ENCODE results near the gene TNK2.
A peak's percentile ranks its signal among the peaks of the same experiment; 100 is the strongest.
"Not testable (repeated sequence)": the region's sequence is repeated elsewhere in the genome, so short reads cannot be mapped to it uniquely, and the experiment has no call there.

TNK2 gene

DNA sequence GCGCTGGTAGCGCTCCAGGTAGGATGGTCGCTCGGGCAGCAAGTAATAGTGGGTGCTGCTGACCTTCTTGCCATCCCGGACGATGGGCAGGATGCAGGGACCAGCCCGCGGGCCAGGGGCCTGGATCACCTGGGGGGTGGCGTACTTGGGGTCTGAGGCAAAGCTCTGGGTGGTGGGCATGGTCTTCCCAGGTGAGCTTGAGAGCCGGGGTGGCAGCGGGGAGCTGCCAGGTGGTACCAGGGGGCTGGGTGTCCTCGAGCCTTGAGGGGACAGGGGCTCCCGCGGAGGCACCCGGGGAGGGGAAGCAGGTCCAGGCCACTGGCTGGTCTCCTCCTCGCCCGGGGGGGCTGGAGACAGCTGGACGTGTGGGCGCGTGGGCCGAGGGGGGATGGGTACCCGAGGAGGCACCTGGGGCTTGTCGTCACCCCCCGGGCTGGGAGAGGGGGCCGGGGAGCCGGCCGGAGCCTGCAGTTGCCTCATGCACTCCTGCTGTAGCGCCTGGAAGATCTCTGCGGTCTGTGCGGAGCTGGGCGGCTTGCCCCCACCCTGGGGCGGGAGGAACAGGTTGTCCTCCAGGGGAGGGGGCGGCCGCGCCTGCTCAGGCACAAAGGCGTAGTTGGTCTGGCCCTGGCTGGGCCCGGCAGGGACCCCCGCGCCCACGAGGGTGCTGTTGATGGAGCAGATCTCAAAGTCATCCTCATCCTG is 40.6 kb downstream of the TNK2 start:
- DNase-seq, result no peak

DNA sequence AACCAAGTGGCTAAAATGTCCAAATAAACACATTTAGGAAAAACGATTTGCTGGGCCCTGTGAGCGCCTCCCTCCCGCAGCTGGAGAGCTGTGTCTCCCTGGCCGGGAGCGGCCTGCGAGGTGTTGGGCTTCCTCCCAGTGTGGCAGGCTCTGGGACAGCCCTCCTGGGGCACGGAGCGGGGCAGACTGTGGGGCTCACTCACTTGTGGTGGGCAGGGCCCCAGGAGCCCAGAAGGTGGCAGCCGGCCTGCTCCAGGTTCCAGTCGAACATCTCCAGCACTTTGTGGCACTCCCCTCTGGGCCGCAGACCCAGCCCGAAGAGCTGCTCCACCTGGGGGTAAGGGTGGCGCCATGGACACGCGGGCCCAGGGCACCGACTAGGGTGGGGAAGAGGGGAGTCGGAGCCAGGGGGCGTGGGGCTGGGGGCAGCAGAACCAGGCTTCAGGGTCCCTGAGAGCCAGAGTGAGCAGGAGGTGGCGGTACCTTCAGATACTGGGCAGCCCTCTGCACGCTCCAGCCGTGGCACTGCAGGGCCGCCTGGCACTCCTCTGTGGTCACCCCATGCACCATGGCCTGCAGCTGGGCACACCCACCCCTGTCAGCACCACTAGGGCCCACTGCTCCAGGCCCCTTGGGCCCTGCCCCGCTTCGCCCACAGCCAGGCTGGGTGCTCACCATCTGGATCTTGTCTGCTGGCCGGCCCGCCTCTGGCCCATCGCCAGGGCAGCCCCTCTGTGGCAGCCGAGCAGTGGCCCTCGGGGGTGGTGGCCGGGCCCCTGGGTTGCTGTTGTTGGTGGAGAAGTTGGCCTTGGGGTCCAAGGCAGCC is 41.5 kb downstream of the TNK2 start:
- DNase-seq, result no peak

DNA sequence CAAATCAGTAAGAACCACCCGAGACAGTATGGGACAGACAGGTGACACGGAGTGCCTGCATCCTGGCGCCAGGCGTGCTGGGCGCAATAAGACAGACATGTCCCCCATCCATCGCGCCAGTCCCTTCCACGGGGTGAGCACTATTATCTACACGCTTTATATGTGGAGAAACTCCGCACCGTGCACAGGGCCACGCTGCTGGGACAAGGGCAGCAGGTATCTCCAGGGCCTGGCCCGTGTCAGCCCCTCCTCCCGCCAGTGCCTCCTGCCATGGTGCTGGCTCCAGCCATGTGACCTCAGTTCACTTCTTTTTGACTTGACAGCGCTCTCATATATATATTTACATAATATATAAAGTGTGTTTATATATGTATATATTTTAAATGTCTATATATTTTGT is 42.6 kb downstream of the TNK2 start:
- no peak for DNase-seq

DNA sequence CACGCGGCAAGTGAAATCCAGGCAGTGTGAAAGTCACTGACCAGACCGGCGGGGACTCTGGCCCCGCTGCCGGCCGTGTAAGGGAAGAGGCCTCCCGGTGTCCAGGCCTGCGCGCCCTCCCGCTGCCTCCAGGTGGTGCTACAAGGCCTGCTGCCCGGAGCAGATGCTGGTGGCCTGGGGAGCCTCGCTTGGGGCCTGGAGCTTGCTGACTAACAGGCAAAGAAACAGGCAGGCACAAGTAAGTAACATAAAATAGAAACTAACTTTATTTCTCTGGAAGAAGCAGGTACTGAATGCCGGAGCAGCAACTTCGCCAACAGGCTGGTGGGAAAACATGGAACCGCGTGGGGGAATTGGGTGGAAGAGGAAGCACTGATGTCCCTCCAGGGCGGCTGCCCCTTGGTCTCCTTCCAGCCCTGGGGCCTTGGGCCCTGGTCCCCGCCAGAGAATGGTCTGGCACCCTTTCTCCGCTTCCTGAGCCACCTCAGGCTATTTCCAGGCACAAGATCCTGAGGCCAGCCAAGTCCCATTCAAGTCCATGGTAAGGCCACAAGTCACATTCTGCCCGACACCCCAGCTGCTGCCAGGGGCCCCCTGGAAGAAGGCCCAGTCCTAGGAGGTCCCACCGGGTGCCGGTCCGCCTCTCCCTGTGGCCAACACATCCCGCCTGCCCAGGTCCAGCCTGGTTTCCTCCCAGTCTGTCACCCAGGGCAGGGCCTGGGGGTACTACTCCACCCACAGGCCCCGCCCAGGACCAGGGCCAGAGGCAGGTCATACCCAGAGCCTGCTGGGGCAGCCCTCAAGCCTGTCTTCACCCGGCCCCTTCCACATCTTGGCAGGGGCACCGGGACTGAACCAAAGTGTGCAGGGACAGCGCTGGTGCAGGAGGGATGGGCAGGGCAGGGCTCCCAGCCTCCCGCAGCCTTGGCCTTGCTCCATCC is 45.0 kb downstream of the TNK2 start:
- DNase-seq, result peak; percentile 87

DNA sequence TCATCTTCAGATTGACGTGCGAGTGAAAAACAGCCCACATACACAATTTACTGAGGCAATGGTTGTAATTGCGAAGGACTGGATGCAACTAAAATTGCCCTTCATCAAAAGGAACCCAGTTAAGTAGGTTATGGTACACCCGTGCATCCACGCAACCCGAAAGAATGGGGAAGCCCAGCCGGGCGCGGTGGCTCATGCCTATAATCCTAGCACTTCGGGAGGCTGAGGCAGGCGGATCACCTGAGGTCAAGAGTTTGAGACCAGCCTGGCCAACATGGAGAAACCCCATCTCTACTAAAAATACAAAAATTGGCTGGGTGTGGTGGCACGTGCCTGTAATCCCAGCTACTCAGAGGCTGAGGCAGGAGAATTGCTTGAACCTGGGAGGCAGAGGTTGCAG is 46.0 kb downstream of the TNK2 start:
- DNase-seq, result not testable (repeated sequence)

DNA sequence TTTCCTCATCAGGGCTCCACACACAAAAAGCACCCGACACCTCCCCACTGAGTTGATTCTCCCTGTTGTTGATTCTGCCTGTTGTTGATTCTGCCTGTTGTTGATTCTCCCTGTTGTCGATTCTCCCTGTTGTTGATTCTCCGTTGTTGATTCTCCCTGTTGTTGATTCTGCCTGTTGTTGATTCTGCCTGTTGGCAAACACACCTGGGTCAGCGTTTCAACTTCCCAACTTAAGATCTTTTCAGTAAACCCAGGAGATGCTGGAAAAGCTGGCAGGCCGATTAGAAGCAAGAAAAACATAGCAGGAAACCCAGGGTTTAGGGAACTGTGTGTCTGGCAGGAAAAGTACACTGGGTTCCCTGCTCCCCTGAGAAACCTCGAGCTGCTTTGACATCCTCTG is 47.9 kb downstream of the TNK2 start:
- no peak for DNase-seq

DNA sequence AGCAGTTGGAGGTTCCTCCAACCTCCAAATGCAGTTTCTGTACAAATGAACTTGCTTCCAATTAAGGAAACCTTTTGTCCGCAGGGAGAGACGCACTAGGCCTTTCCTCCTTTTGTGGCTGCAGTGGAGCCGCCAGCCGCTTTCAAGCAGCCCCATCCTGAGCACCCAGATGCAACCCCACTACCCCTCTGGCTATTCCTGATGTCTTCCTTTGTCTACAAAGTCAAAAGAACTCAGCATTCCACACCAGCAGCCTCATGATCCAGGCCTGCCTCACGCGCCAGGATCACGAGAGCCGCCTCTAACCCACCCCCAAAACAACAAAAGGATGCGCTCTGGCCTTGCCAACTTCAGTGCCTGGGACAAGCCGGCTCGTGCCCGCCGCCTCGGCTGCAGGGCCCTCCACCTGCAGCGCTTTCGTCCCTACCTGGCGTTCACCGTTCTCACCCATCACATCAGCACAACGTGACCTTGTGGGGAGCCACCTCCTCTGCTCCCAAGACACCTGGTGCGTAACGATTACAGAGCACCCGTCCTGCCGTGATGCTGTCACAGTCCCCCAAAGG is 48.4 kb downstream of the TNK2 start:
- DNase-seq, result no peak

DNA sequence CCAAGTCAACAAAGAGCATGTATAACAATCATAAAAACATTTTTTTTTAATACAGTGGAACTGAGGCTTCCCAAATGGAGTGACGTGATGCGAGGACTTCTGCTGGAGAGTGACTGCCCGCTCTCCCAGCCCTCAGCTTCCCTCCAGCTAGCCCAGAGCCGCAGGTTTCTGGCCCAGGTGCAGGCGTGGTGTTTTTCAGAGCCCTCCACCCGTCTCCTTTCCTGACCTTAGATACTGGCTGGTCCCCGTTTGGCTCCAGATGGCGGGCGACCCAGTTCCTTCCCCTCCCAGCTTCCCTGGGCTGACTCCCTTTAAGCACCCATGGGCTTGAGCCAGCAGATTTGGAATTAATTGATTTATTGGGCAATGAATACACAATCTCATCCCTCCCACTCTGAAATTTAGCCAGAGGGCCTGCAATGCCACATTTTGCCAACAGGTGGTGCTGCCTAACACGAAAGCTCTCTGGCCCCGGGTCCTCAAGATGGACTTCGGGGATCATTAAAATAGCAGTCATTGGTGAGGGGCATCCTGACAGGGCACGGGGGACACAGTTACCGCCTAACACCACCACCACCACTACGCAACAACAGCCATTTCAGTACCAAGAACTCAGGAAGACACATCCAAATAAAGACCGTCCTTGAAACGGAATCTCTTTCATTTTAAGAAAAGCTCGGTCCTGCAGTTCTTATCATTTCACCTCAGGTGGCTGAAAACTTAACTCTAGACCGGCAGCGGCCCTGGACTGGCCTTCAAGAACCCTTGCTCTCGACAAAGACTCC is 49.1 kb downstream of the TNK2 start:
- DNase-seq, result peak; percentile 92

DNA sequence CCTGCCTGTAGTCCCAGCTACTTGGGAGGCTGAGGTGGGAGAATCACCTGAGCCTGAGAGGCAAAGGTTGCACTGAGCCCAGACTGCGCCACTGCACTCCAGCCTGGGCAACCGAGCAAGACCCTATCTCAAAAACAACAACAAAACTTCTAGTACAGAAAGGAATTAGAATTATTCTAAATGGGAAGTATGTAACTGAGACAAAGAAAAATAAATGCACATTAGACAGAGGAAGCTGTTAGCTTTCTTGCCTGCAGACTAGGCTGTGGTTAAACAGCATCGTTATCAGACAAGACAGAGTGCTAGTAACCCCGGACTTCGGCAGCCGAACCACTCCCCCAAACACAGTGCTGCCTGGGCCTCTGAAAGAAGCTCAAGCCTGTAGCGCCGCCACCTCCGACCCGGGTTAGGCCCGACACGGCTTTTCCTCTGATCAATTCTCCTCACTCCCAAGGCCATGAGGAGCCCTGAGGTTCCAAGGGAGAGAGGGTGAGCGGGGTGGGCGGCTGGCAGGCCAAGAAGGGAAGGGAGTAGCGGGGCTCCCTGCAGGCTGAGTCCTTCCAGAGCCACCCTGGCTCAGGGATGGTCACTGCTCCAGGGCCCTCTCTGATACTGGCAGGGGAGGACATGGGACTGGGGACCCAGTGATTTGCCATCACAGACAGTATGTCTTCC is 51.8 kb downstream of the TNK2 start:
- no peak for DNase-seq

DNA sequence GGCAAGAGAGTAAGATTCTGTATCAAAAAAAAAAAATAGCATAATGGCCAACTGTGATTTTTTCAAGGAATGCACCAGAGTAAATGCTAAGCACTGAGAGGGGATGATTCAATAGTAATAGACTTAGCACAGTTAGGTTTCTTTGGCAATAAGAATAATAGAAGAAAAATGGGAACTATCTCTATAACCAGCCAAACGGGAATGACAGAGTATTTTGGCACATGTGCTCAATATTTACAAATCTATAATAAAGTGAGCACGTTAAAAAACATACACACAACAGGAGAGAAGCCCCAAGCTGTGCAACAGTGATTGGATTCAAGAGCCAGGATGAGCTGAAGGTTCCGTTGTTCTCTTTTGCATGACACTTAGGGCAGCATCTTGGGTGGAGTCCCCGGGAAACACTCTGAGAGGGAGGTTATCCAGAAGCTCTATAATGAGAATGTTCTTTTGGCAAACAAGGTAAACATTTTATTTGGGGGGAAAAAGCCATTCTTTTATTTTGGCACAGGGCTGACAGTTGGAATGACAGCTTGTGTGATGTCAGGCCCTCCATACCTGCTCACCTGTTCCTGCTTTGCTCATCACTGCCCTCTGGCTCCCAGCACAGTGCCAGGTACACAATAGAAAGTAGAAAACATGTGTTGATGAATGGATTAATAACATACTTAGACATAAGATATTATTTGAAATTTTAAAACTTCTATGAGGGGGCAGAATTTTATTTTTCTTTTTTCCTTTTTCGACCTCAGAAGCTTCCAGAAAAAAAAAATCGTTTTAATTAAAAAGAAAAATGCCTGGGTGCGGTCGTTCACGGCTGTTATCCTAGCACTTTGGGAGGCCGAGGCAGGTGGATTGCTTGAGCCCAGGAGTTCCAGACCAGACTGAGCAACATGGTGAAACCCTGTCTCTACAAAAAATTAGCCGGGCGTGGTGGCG is 52.6 kb downstream of the TNK2 start:
- DNase-seq, result no peak

DNA sequence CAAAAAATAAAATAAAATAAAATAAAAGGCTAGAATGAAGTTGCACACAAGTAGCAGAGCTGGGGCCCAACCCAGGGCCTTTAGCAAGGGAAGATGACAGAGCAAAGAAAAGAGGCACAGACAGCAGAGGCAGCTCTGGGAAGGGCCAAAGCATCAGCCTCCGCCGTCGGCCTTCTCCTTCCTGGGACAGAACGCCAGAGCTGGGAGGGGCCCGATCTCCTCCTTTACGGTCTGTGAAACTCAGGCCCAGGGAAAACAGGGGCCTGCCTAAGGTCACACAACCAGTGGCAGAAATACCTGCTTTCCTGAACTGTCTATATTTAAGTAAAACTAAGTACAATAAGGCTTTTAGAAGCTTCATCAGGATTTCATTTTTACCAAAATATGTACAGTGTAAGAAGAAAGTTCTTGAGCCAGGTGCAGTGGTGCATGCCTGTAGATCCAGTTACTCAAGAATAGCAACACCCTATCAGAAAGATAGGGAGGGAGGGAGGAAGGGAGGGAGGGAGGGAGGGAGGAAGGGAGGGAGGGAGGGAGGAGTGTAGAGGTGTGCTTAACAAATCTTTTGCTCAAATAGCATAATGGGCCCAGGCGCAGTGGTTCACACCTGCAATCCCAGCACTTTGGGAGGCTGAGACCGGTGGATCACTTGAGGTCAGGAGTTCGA is 53.6 kb downstream of the TNK2 start:
- DNase-seq, result no peak

DNA sequence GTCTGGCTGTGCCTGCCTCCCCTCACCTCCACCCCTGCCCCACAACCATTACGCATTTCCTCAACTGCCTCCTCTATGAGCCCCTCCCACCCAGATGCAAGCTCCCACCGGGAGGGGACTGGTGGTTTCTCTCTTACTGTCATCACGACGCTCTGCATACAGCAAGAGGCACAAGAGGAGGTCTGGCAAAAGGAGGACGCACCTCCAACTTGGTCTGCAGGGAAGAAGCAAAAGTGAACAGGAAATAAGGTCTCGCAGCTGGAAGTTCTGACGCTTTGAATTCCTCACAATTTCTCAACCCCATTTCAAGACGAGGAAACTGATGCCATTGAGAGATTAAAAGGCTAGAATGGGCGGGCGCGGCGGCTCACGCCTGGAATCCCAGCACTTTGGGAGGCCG is 54.4 kb downstream of the TNK2 start:
- DNase-seq, result no peak

DNA sequence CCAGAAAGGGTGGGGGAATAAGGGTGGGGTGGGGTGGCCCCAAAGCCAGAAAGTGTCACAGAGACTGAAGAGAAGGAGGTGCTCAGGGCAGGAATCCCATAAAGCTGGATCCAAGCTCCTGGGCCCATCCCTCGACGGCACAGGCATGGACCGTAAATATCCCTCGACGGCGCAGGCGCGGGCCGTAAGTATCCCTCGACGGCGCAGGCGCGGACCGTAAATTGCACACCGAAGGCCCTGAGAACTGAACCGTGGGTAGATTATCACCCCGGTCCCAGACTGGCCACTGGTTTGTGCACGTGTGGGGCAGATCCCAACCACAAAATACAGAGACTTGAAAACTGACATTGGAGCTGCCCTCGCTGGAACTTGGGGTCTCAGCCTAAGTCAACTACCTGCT is 55.3 kb downstream of the TNK2 start:
- no peak for DNase-seq

DNA sequence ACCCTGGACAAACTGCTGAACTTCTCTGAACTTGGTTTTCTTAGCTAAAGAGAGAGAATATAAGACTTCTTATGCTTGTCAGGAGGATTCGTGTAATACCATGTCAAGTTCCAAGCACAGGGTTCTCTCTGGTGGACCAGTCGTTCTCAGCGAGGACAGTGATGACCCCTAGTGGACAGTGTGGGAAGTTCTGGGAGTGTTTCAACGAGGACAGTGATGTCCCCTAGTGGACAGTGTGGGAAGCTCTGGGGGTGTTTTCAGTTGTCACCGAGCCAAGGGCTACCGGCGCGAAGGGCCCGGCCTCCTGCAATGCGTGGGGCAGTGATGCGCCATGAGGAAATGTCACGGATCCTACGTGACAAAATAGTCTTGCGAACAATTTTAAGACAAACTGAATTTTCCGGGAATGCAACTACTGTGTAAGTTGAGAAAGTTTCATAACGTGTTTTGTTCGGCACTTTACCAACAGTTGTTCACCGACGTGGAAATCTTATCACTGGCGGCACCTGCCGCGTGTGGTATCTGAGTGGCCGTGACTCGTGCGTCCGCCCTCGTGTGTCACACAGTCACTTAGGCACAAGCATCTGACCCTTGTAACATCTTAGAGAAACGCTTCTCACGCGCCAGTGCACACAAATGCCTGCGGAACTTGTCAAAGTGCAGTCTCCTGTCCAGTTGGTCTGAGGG is 57.4 kb downstream of the TNK2 start:
- DNase-seq, result peak; percentile 92

DNA sequence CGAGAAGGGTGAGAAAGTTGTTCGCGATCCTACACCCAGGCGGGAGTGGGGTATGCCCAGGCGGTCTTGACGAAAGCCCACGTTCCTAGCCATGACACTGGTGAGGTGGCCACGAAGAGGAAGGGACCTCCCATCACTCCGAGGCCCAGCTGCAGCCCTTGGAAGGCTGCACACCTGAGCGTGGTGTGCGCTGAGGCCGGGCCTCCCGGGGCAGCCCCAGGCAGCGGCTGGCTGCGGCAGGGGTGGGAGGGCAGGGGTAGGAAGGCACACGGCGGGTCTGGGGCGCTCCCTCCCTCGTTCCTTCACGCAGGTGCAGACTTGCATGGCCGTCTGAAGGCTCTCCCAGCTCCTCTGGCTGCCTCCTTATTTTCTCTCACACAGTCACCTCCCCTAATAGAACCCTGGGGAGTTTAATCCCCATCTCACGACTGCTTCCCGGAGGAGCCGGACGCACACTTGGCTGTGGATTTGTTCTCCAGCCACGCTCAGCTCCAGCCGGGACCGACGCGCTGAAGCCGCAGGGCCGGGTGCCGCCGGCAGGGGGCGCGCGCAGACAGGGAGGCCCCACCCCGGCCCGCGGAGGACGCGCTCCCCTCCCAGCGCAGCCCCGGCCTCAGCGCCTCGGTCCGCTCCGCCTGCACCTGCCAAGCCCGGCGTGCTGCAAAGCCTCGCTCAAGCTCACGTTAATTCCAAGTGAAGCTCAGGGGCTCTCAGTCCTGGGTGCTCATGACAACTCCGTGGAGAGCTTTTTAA is 58.9 kb downstream of the TNK2 start:
- DNase-seq, result no peak

DNA sequence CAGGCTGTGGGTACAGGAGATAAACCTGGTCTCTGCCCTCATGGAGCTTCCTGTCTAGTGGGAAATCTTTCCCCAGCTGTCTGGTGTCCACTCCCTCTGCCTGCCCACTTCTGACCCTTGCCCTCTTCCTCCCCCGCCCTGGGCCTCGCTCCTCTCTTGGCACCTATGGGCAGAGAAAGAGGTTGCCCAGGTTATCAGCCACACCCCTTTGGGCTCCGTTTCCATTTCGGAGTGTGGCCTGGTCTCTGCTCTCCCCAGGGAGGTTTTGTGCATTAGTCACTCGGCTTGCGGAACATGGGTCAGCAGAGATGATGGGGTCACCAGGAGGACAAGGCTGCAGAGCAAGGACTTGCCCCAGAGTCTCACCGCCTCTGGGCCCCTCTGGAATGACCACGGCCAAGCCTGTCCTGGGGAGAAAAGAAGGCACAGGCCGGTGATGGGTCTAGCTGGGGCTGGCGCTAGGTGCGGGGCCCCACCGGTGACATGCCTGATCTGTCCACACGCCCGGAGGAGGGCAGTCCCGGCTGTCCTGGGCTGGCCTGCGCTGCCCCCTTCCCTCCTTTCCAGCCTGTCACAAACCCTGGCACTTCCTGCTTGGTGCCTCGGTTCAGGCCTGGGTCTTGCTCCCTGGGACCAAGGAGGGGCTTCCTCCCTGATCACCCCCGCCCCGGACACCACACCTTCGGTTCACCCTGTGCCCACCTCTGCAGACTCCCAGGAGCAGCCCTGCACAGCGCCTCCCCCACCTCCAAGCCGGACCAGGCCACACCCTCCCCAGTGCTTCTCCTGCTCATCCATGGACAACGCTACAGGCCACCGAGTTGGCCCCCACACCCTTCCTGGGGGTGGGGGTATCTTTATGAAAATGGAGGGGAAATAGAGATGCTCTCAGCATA is 61.0 kb downstream of the TNK2 start:
- no peak for DNase-seq

DNA sequence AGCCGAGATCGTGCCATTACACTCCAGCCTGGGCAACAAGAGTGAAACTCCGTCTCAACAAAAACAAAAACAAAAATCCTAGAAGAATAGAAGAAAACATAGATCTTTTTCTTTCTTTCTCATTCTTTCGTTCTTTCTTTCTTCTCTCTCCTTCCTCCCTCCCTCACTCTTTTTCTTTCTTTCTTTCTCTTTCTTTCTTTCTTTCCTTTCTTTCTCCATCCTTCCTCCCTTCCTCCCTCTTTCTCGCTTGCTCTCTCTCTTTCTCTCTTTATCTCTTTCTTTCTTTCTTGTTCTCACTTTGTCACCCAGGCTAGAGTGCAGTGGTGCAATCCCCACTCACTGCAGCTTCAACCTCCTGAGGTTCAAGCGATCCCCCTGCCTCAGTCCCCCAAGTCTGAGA is 62.9 kb downstream of the TNK2 start:
- DNase-seq, result no peak

All from activated effector memory CD4-positive, alpha-beta T cell treated with anti-CD3 and anti-CD28 coated beads, Interleukin-2, amount 50 U/mL, for 16 hours (primary cell).